Measurements from ENCODE around the gene TEF.

The TEF gene

DNA sequence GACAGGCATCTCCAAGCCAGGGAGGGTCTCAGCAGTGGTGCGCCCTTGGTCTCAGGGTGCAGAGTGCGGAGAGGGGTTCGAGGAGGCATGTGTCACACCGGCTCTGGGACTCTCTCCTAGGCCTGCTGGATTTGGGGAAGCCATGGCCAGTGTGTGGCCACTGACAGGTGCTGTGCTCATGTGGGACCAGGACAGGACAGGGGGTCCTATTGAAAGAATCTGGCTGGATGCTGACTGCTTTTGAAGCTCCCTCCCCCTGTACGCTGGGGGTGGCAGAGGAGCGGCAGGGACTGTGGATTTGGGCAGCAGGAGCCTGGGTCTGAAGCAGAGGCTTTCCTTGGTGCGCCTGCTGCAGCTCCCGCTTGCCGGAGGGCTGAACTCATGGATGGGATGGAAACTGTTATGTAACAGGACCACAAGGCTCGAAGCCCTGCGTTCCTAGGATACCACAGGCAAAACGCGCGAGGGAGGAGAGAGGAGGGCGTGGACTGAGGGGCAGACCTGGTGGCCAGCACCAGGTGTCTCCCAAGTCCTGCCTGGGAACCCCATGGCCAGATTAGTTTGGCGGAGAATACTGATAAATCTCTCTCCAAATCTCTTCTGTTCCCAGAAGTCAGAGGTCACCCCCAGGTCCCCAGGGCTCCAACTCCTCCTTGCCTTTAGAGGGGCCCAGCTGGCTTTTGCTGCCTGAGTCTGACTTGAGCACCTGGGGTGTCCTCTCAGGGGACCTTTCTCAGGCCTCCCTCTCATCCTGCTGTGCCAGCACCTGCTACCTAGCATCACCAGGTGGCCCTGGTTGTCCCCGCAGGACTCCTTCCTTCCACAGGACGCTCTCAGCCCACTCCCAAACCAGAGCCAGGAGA, 13.8 kb upstream of the TEF start:
- H3K27ac ChIP-seq = peak overlapping the region; percentile 66

DNA sequence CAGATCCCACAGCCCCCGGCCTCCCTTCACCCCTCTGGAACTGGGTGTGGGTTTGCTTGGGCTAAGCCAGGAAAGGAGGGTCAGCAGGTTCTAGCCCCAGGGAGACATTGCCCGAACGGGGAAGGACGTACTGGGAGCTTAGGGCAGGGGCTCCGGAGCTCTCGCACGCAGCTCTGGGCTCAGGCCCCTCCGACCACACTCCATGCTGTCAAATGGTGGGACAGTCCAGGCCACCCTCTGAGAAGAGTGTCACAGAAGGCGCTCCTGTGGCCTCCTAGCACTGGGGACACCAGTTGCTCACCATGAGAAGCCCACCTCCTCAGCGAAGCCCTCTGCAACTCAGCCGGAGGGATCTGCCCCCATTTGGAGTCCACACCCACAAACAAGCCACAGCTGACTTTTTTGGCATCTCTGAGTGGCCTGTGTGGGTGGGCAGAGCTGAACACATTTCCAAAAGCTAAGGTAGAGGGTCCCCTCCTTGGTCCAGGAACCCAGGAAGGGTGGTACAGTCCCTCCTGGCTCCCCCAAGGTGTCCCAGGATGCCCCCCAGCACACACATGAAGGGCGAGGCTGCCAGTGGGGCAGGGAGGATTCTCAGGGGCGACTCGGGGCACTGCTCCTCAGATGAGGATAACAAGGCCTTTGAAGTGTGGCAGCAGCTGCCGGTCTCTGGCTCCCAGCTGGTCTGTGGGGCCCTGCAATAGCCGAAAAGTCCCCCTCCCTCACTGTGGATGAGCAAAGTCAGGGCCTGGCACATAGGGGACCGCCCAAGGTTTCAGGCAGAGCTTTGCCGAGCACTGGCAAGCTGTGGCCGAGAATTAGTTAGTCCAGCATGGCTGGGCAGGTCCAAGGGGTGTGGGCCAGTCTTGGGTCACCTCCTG, 13.0 kb upstream of the TEF start:
- H3K27ac ChIP-seq = no peak overlapping the region
- no peak for TF ChIP-seq ZFX (IDR thresholded peaks at IDR 0.05; ENCODE audit: borderline replicate concordance)
- TF ChIP-seq, protein P1, sequence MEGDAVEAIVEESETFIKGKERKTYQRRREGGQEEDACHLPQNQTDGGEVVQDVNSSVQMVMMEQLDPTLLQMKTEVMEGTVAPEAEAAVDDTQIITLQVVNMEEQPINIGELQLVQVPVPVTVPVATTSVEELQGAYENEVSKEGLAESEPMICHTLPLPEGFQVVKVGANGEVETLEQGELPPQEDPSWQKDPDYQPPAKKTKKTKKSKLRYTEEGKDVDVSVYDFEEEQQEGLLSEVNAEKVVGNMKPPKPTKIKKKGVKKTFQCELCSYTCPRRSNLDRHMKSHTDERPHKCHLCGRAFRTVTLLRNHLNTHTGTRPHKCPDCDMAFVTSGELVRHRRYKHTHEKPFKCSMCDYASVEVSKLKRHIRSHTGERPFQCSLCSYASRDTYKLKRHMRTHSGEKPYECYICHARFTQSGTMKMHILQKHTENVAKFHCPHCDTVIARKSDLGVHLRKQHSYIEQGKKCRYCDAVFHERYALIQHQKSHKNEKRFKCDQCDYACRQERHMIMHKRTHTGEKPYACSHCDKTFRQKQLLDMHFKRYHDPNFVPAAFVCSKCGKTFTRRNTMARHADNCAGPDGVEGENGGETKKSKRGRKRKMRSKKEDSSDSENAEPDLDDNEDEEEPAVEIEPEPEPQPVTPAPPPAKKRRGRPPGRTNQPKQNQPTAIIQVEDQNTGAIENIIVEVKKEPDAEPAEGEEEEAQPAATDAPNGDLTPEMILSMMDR (IDR thresholded peaks at IDR 0.05) = no peak

More for the DNA sequence above, 13.8 kb upstream of the TEF start:
- TF ChIP-seq, protein P1 (IDR thresholded peaks at IDR 0.05) = no peak
- TF ChIP-seq ZFX (IDR thresholded peaks at IDR 0.05; ENCODE audit: borderline replicate concordance) = no peak

DNA sequence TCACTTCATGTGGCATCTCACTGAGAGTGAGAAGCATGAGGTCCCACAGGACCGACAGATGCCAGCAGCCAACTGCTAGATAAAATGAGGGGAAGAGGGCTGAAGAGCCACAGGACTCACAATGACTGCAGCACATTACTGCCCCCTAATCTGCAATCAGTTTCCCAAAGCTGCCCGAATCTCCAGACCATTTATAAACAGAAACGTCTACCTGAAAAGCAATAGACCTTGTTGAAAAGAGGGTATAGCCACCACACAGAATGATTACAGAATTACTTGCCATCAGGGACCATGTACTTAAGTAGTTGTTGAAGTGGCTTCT, 12.4 kb upstream of the TEF start:
- TF ChIP-seq, protein P1 (IDR thresholded peaks at IDR 0.05) = no peak
- no peak for TF ChIP-seq ZFX (IDR thresholded peaks at IDR 0.05; ENCODE audit: borderline replicate concordance)
- H3K27ac ChIP-seq = no peak overlapping the region

DNA sequence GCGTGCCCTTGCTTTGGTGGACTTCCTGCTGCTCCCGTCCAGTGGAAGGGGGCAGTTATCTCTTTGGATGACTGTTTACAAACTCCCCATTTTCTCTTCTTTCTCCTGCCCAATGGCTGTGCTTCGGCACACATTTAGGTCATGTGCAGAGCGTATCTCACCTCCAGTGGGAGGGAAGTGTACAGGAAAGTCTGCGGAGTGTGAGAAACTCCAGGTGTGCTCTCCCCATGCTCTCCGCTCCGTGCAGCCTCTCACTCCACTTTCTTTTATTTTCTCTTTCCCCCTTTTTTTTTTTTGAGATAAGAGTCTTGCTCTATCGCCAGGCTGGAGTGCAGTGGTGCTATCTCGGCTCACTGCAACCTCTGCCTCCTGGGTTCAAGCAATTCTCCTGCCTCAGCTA, 11.9 kb upstream of the TEF start:
- no peak overlapping the region for H3K27ac ChIP-seq
- no peak for TF ChIP-seq ZFX (IDR thresholded peaks at IDR 0.05; ENCODE audit: borderline replicate concordance)
- TF ChIP-seq, protein P1 (IDR thresholded peaks at IDR 0.05) = no peak

DNA sequence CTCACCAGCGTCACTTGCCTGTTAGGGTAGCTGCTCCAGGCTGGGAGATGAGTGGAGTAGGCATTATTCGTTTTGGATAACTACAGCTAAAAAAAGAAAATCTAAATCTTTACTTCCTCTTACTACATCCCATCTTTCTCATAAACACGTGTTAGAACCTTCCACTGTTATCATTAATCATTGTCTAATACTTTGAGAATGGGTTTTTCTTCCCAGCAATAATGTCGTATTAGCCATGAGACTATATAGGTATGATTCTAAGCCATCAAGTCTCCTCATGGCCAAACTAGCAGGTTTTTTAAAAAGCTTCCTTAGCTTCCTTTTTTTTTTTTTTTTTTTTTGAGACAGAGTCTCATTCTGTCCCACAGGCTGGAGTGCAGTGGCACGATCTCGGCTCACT, 3.9 kb upstream of the TEF start:
- H3K27ac ChIP-seq = no peak overlapping the region
- TF ChIP-seq, protein P1 (IDR thresholded peaks at IDR 0.05) = no peak
- TF ChIP-seq ZFX (IDR thresholded peaks at IDR 0.05; ENCODE audit: borderline replicate concordance) = no peak

DNA sequence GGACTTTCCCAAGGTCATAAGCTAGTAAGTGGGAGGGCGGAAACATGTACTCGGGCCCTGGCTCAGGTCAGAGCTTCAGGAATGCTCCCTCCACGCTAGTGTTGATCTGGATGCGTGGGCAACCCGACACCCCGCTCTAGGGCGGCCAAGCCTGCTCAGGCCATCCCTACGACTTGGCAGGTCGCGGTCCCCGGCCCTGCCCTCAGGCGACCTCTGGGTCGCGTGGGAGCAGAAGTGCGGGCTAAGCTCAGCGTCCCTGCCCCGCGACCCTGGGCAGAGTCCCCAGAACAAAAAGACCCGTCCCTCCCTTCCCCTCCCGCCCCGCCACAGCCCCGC, 781 bp upstream of the TEF start:
- TF ChIP-seq, protein P1 (IDR thresholded peaks at IDR 0.05) = no peak
- TF ChIP-seq ZFX (IDR thresholded peaks at IDR 0.05; ENCODE audit: borderline replicate concordance) = no peak
- peak overlapping the region; percentile 78 for H3K27ac ChIP-seq

DNA sequence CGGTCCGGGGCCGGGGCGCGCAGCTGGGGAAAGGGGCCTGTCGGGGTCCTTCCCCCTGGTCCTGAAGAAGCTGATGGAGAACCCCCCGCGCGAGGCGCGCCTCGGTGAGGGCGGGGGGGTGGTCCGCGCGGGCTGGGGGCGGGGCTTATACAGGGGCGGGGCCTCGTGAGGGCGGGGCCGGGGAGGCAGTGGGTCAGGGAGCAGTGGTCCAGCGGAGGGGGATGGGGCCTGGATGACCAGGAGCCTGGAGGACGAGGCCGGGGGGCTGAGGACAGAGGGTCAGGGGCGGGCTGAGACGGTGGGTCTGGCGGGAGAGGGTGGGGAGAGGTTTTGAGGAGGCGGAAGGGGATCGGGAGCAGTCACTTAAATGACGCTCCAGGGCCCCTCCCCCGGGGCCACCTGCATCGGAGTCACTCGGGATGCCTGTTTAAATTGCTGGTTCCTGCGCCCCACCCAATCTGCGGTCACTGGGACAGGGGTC, 396 bp downstream of the TEF start:
- TF ChIP-seq ZFX (IDR thresholded peaks at IDR 0.05; ENCODE audit: borderline replicate concordance) = no peak
- TF ChIP-seq, protein P1 (IDR thresholded peaks at IDR 0.05) = no peak
- peak overlapping the region; percentile 78 for H3K27ac ChIP-seq

All from 22Rv1 (cell line).